Epidermal melanocyte (primary cell): Measurements from ENCODE around the gene PPIB.

Source experiments
- DNase-seq: peaks from one replicate; pipeline ENCODE4 v3.0.0; 2011; ENCODE audit warnings: low spot score; ENCODE audit not compliant: insufficient read length

Gene PPIB

GRCh38 chr15:64162869-64163658 lies at the start of gene PPIB:
Gene PPIB (minus strand): TSS chr15:64163022. CDS start chr15:64162986, 36 bp downstream.
- DNase-seq, result peak; percentile 94

GRCh38 chr15:64211696-64212095 lies 48.9 kb upstream of the PPIB start:
- no peak for DNase-seq

GRCh38 chr15:64210371-64210770 lies 47.5 kb upstream of the PPIB start:
- DNase-seq, result no peak

- DNase-seq, result no peak
These were observed 47.0 kb upstream of the PPIB start for GRCh38 chr15:64209680-64210334.

GRCh38 chr15:64205202-64205601 lies 42.4 kb upstream of the PPIB start:
- no peak for DNase-seq

- no peak for DNase-seq
These were observed 34.6 kb upstream of the PPIB start for GRCh38 chr15:64197425-64197824.

- DNase-seq, result no peak
These were observed 31.1 kb upstream of the PPIB start for GRCh38 chr15:64193971-64194370.

GRCh38 chr15:64191971-64192830 lies 29.4 kb upstream of the PPIB start:
- no peak for DNase-seq

GRCh38 chr15:64187396-64188191 lies 24.8 kb upstream of the PPIB start:
- no peak for DNase-seq

- DNase-seq, result no peak
These were observed 22.5 kb upstream of the PPIB start for GRCh38 chr15:64185146-64185911.

GRCh38 chr15:64182859-64183370 lies 20.1 kb upstream of the PPIB start:
- DNase-seq, result no peak

- no peak for DNase-seq
These were observed 17.5 kb upstream of the PPIB start for GRCh38 chr15:64180235-64180824.

GRCh38 chr15:64166102-64166890 lies 3.5 kb upstream of the PPIB start:
- DNase-seq, result no peak

GRCh38 chr15:64164436-64164835 lies 1.6 kb upstream of the PPIB start:
- no peak for DNase-seq

GRCh38 chr15:64163659-64164362 lies 989 bp upstream of the PPIB start:
- DNase-seq, result no peak

GRCh38 chr15:64162478-64162868 lies 349 bp downstream of the PPIB start:
- no peak for DNase-seq

- DNase-seq, result no peak
These were observed 939 bp downstream of the PPIB start for GRCh38 chr15:64161688-64162477.
